Osteoblast (primary cell): ENCODE measurements around the gene TPRKB. TPM values are rescaled to one million over a fixed set of nuclear protein-coding genes. Genes with fewer than 3 reads are reported as not detected.
"Not testable (repeated sequence)": the region's sequence is repeated elsewhere in the genome, so short reads cannot be mapped to it uniquely, and the experiment has no call there.

Experiments
- DNase-seq: peaks from one replicate; pipeline ENCODE4 v3.0.0; 2011; ENCODE audit warnings: low spot score, mixed read lengths; ENCODE audit not compliant: insufficient read length; ENCODE audit errors: missing footprints
- H2AFZ ChIP-seq: 2 replicates; pipeline ENCODE4 v1.6.0; 2011; ENCODE audit warnings: mild to moderate bottlenecking, low read length
- H3K27ac ChIP-seq: 2 replicates; pipeline ENCODE4 v1.5.1; 2011; ENCODE audit warnings: mild to moderate bottlenecking, low read depth, low read length, moderate library complexity
- H3K27me3 ChIP-seq: 2 replicates; pipeline ENCODE4 v1.6.0; 2012; ENCODE audit warnings: mild to moderate bottlenecking, control low read depth, inconsistent platforms, low read length, moderate library complexity; ENCODE audit not compliant: insufficient read depth
- H3K36me3 ChIP-seq: 2 replicates; pipeline ENCODE4 v1.5.1; 2011; ENCODE audit warnings: mild to moderate bottlenecking, low read length, control low read depth, moderate library complexity; ENCODE audit not compliant: insufficient read depth
- H3K4me1 ChIP-seq: 2 replicates; pipeline ENCODE4 v1.5.1; 2011; ENCODE audit warnings: mild to moderate bottlenecking, low read length, control low read depth, moderate library complexity; ENCODE audit not compliant: insufficient read depth
- H3K4me2 ChIP-seq: 2 replicates; pipeline ENCODE4 v1.6.0; 2011; ENCODE audit warnings: mild to moderate bottlenecking, low read length; ENCODE audit not compliant: insufficient read depth
- H3K4me3 ChIP-seq: fragments of 200-600 bp; sonication (generic); 3 replicates; pipeline ENCODE4 v1.5.1; 2012; ENCODE audit warnings: mild to moderate bottlenecking, low read length, inconsistent platforms; ENCODE audit not compliant: insufficient read depth
- H3K79me2 ChIP-seq: 2 replicates; pipeline ENCODE4 v1.6.0; 2012; ENCODE audit warnings: mild to moderate bottlenecking, low read length, control low read depth, inconsistent platforms; ENCODE audit not compliant: insufficient read depth
- H3K9me3 ChIP-seq: 2 replicates; pipeline ENCODE4 v1.5.1; 2011; ENCODE audit warnings: low read depth, low read length, control low read depth
- H4K20me1 ChIP-seq: 2 replicates; pipeline ENCODE4 v1.6.0; 2012; ENCODE audit warnings: mild to moderate bottlenecking, low read length, control low read depth; ENCODE audit not compliant: insufficient read depth
- total RNA-seq: library from RNA; depleted of rRNA; stranded (reverse); fragments of >200 nt; gene quantifications from 2 replicates; pipeline ENCODE4 v1.2.3, GENCODE V29; 2012
- TF ChIP-seq, protein P1 (sequence below): IDR thresholded peaks from 2 replicates; pipeline ENCODE4 v1.5.1; 2011; ENCODE audit warnings: mild to moderate bottlenecking, low read depth, low read length, moderate library complexity; ENCODE audit errors: extremely low read depth

Gene TPRKB
- total RNA-seq, 1 donor: 16.6 TPM

DNA sequence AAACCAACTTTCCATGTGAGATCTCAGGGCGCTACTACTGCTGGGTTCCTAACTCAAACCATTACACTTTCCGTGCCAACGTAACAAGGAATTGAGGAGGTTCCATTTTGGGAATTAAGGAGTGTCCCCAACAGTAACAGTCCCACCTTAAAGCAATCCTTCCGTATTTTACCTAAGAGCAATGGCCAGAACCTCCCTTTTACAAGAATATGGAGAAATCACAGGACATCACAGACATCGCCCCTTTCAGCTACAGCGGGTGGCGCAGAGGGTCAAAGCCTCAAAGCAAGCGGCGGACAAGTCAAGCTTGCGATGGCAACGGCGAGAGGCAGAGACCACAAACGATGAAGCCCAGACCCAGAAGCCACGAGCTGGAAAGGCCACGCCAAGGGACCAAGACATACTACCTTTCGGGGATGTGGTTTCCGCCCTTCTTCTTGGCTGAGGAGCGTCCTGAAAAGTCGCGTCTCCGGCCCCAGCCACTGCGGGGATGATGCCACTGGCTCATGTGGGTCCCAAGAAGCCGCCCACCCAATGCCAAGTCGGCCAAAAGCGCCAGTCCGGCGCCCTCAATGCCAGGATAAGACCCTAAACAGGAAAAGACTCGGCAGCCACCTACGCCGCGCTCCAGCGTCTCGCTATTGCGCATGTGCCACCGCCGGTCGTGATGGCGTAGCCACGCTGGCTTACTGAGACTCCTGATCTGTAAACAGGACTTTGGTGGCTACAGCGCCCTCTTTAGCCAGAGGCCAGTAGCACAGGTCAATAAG, 42.5 kb upstream of the TPRKB start, which contains the start of gene DUSP11:
TSS of gene DUSP11 (minus strand) at position 637 of the 770 bp plus-strand sequence. CDS start at position 508, 129 bp downstream.
- Histone ChIP-seq H3K27ac (peak within 1 kb of the TSS; percentile 94), H3K4me3 (peak within 1 kb of the TSS; percentile 96), H3K4me1 (peaks cover 23% of the 10 kb centered on the region), H3K27me3 (no peaks in the 10 kb centered on the region), H2AFZ (peak within 1 kb of the TSS; percentile 98), H3K36me3 (peaks cover 22% of the 10 kb centered on the region), H3K79me2 (peaks cover 41% of the 10 kb centered on the region), H3K4me2 (peak within 1 kb of the TSS; percentile 98), H4K20me1 (peaks cover 17% of the 10 kb centered on the region), H3K9me3 (no peaks in the 10 kb centered on the region)
- peak; percentile 93 for DNase-seq
- TF ChIP-seq, protein P1, sequence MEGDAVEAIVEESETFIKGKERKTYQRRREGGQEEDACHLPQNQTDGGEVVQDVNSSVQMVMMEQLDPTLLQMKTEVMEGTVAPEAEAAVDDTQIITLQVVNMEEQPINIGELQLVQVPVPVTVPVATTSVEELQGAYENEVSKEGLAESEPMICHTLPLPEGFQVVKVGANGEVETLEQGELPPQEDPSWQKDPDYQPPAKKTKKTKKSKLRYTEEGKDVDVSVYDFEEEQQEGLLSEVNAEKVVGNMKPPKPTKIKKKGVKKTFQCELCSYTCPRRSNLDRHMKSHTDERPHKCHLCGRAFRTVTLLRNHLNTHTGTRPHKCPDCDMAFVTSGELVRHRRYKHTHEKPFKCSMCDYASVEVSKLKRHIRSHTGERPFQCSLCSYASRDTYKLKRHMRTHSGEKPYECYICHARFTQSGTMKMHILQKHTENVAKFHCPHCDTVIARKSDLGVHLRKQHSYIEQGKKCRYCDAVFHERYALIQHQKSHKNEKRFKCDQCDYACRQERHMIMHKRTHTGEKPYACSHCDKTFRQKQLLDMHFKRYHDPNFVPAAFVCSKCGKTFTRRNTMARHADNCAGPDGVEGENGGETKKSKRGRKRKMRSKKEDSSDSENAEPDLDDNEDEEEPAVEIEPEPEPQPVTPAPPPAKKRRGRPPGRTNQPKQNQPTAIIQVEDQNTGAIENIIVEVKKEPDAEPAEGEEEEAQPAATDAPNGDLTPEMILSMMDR: peak; percentile 90

DNA sequence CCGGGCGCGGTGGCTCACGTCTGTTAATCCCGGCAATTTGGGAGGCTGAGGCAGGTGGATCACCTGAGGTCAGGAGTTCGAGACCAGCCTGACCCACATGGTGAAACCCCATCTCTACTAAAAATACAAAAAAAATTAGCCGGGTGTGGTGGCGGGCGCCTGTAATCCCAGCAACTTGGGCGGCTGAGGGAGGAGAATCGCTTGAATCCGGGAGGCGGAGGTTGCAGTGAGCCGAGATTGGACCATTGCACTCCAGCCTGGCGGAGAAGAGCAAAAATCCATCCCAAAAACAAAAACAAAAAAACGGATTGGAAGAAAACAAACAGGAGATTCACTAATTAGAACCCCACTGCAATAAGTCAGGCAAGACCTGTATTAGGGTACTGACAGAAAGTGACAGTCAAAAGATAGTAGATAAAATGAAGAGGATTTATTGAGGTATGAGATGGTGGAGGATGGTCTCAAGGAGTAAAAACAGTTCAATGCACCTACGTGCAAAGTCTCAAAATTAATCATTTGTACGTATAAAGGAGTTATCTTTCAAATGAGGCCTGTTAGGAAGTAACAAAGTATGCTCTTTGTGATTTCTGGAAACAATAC, 41.8 kb upstream of the TPRKB start:
- H3K4me2 ChIP-seq: peak overlapping the region; percentile 98
- peak overlapping the region; percentile 94 for H3K27ac ChIP-seq
- H3K9me3 ChIP-seq, H3K27me3 ChIP-seq: not testable (repeated sequence)
- peak; percentile 49 for DNase-seq
- peaks cover 42% of the 10 kb centered on the region for H3K79me2 ChIP-seq
- H3K36me3 ChIP-seq: peaks cover 29% of the 10 kb centered on the region
- peaks cover 23% of the 10 kb centered on the region for H3K4me1 ChIP-seq
- peak overlapping the region; percentile 96 for H3K4me3 ChIP-seq
- H2AFZ ChIP-seq: peak overlapping the region; percentile 98
- peaks cover 21% of the 10 kb centered on the region for H4K20me1 ChIP-seq

DNA sequence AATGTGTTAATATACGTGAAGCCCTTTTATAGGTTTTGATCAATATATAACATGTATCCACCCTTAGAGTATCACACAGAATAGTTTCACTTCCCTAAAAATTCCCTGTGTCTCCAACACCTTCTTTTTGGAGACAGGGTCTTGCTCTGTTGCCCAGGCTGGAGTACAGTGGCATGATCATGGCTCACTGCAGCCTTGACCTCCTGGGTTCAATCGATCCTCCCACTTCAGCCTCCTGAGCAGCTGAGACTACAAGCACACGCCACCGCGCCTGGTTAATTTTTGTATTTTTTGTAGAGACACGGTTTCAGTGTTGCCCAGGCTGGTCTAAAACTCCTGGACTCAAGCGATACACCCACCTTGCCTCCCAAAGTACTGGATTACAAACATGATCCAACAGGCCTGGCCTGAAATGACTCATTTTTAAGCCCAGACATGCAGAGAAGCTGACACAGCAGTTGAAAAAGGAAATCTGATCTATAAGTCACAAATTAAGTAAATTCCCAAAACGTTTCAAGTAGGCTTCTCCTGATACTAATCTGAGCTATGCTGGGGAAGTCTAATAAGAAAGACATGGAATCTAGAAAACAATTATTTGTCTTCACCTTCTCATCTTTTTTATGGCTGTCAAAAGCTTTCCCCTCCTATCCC, 39.8 kb upstream of the TPRKB start:
- H3K79me2 ChIP-seq: peaks cover 56% of the 10 kb centered on the region
- H2AFZ ChIP-seq: no peak overlapping the region
- H3K4me3 ChIP-seq: no peak overlapping the region
- peaks cover 21% of the 10 kb centered on the region for H4K20me1 ChIP-seq
- peaks cover 49% of the 10 kb centered on the region for H3K36me3 ChIP-seq
- H3K4me2 ChIP-seq: peak overlapping the region; percentile 7
- no peaks in the 10 kb centered on the region for H3K27me3 ChIP-seq
- peaks cover 23% of the 10 kb centered on the region for H3K4me1 ChIP-seq
- DNase-seq: no peak
- H3K9me3 ChIP-seq: no peaks in the 10 kb centered on the region
- TF ChIP-seq, protein P1: no peak
- H3K27ac ChIP-seq: peak overlapping the region; percentile 41

DNA sequence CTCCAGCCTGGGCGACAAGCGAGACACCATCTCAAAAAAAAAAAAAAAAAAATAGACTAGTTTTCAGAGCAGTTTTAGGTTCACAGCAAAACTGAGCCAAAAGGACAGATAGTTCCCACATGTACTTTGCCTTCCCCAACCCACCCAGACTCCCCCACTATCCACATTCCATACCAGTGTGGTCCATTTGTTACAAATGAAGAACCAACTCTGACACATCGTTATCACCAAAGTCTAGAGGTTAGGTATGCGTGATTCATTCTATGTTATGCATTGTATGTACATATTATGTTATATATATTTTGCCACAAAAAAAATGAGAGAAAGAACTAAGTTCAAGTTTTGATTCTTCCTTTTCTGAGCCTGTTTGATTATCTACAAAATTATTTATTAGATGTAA, 39.2 kb upstream of the TPRKB start:
- no peak overlapping the region for H2AFZ ChIP-seq

More for the DNA sequence above, 39.2 kb upstream of the TPRKB start:
- Histone ChIP-seq H3K9me3 (no peaks in the 10 kb centered on the region), H3K27ac (no peak overlapping the region), H3K79me2 (peaks cover 56% of the 10 kb centered on the region), H3K36me3 (peaks cover 49% of the 10 kb centered on the region), H3K27me3 (no peaks in the 10 kb centered on the region), H3K4me2 (no peak overlapping the region), H3K4me3 (no peak overlapping the region), H4K20me1 (peaks cover 21% of the 10 kb centered on the region), H3K4me1 (peaks cover 23% of the 10 kb centered on the region)
- TF ChIP-seq, protein P1: no peak
- DNase-seq: no peak
